ENCODE results near the gene UBALD1. TPM values are rescaled to one million over a fixed set of nuclear protein-coding genes. Genes with fewer than 3 reads are reported as not detected.

The UBALD1 gene
- total and polyA plus RNA-seq, 2 donors (not counting 1 experiment from before 2014, with no cell fraction given): 25.6 to 31.7 TPM

DNA sequence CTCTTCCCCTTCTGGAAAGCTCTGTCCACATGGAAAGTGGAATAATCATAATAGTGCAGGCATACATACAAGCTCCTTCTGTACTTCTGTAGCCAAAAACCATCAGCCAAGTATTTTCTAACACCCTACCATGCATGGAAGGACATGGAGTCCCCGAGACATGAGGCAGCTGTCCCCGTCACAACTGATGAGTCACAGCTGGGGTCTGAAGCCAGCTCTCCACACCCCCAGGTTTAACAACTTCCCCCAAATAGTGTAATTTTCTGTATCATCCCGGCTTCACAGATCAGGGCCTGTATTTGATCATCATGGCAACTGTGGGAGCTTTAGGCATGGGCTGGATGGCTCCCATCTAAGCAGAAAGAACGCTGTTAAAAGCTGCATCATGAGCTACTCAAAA is 42.0 kb downstream of the UBALD1 start:
- Histone ChIP-seq H3K9me3 (ENCODE audit: control extremely low read depth in 1 of 3, control insufficient read depth in 2 of 3, insufficient read depth in 1 of 3, low read length in 2 of 3) (no peaks in the 10 kb centered on the region), H4K20me1 (ENCODE audit: control insufficient read depth, insufficient read depth, low read length, poor library complexity, severe bottlenecking) (no peaks in the 10 kb centered on the region), H3K9ac (ENCODE audit: low read length) (no peak overlapping the region), H3K27me3 (replicated peaks in 1 of 4; ENCODE audit: control extremely low read depth in 1 of 4, control insufficient read depth in 3 of 4, insufficient read depth in 4 of 4, low read length in 3 of 4) (no peaks in the 10 kb centered on the region), H3K4me2 (replicated peaks; ENCODE audit: low read depth, low read length, poor library complexity, severe bottlenecking) (no peak overlapping the region), H3K4me3 (ENCODE audit: control extremely low read depth in 1 of 5, extremely low read depth in 1 of 5, insufficient read depth in 1 of 5, low read depth in 2 of 5, low read length in 4 of 5) (no peak overlapping the region), H3K36me3 (replicated peaks in 1 of 2; ENCODE audit: control extremely low read depth in 1 of 2, control insufficient read depth in 1 of 2, extremely low read depth in 1 of 2, insufficient read depth in 2 of 2, low read length in 1 of 2) (no peaks in the 10 kb centered on the region), H3K4me1 (ENCODE audit: control insufficient read depth in 2 of 2, insufficient read depth in 2 of 2, low read length in 2 of 2) (no peaks in the 10 kb centered on the region), H3K79me2 (ENCODE audit: control insufficient read depth, insufficient read depth, low read length) (no peaks in the 10 kb centered on the region), H2AFZ (ENCODE audit: insufficient read depth, low read depth, low read length, poor library complexity, severe bottlenecking) (no peak overlapping the region), H3K27ac (ENCODE audit: low read length in 2 of 2) (no peak overlapping the region)
- ATAC-seq (ENCODE audit: low read depth): no peak
- no peak for DNase-seq
- H3K4me1 Mint-ChIP-seq: no peaks in the 10 kb centered on the region
- H3K27ac Mint-ChIP-seq: no peak overlapping the region
- CTCF ChIA-PET: interaction anchor here (1.9 kb wide), 1 partner anchor 13 kb away, joined by 9 read pairs; no protein-coding TSS in a partner anchor
- TF ChIP-seq, protein P1, sequence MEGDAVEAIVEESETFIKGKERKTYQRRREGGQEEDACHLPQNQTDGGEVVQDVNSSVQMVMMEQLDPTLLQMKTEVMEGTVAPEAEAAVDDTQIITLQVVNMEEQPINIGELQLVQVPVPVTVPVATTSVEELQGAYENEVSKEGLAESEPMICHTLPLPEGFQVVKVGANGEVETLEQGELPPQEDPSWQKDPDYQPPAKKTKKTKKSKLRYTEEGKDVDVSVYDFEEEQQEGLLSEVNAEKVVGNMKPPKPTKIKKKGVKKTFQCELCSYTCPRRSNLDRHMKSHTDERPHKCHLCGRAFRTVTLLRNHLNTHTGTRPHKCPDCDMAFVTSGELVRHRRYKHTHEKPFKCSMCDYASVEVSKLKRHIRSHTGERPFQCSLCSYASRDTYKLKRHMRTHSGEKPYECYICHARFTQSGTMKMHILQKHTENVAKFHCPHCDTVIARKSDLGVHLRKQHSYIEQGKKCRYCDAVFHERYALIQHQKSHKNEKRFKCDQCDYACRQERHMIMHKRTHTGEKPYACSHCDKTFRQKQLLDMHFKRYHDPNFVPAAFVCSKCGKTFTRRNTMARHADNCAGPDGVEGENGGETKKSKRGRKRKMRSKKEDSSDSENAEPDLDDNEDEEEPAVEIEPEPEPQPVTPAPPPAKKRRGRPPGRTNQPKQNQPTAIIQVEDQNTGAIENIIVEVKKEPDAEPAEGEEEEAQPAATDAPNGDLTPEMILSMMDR (IDR thresholded peaks at IDR 0.05): no peak
- no peak for TF ChIP-seq EZH2 (IDR thresholded peaks at IDR 0.05; ENCODE audit: borderline replicate concordance, insufficient read depth, low read depth, low read length, poor library complexity, severe bottlenecking)
- 38% methylated on average over 4 of the region's 4 CpGs for WGBS (ENCODE audit: insufficient coverage)
- no peak overlapping the region for H3K4me3 Mint-ChIP-seq
- no peaks in the 10 kb centered on the region for H3K9me3 Mint-ChIP-seq (ENCODE audit: insufficient read depth)
- POLR2A ChIA-PET: no interaction called here
- peaks cover 4% of the 10 kb centered on the region for H3K27me3 Mint-ChIP-seq
- intact Hi-C loops (cut with micrococcal nuclease): no loop called here

DNA sequence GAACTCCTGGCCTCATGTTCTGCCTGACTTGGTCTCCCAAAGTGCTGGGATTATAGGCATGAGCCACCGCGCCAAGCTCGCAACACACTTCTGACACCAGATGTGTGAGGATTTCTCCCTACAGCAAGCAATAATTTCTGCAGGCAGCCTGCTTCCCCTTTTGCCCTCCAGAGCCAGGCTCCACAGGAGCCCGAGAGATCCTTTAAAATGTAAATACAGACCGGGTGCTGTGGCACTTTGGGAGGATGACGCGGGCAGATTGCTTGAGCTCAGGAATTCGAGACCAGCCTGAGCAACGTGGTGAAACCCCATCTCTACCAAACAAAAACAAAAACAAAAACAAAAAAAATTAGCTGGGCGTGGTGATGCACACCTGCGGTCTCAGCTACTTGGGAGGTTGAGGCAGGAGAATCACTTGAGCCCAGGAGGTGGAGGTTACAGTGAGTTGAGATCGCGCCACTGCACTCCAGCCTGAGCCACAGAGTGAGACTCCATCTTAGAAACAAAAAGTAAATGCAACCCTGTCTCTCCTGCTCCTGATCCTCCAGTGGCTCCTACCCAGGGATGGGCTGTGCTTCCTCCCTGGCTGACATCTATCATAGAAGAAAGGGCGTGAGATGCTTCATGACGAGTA is 43.9 kb downstream of the UBALD1 start:
- DNase-seq: no peak
- H3K36me3 ChIP-seq (replicated peaks in 1 of 2; ENCODE audit: control extremely low read depth in 1 of 2, control insufficient read depth in 1 of 2, extremely low read depth in 1 of 2, insufficient read depth in 2 of 2, low read length in 1 of 2): no peaks in the 10 kb centered on the region
- no peak overlapping the region for H3K27ac Mint-ChIP-seq

More for the DNA sequence above, 43.9 kb downstream of the UBALD1 start:
- H3K27ac ChIP-seq (ENCODE audit: low read length in 2 of 2): no peak overlapping the region
- ChIA-PET POLR2A (no interaction called here), CTCF (no interaction called here)
- no peak overlapping the region for H3K9ac ChIP-seq (ENCODE audit: low read length)
- Mint-ChIP-seq H3K4me3 (no peak overlapping the region), H3K4me1 (no peaks in the 10 kb centered on the region), H3K27me3 (peaks cover 4% of the 10 kb centered on the region), H3K9me3 (ENCODE audit: insufficient read depth) (no peaks in the 10 kb centered on the region)
- no peaks in the 10 kb centered on the region for H3K79me2 ChIP-seq (ENCODE audit: control insufficient read depth, insufficient read depth, low read length)
- H3K4me2 ChIP-seq (replicated peaks; ENCODE audit: low read depth, low read length, poor library complexity, severe bottlenecking): no peak overlapping the region
- H3K4me3 ChIP-seq (ENCODE audit: control extremely low read depth in 1 of 5, extremely low read depth in 1 of 5, insufficient read depth in 1 of 5, low read depth in 2 of 5, low read length in 4 of 5): no peak overlapping the region
- no peak for ATAC-seq (ENCODE audit: low read depth)
- intact Hi-C loops (cut with micrococcal nuclease): no loop called here
- no peaks in the 10 kb centered on the region for H4K20me1 ChIP-seq (ENCODE audit: control insufficient read depth, insufficient read depth, low read length, poor library complexity, severe bottlenecking)
- TF ChIP-seq, protein P1 (IDR thresholded peaks at IDR 0.05): no peak
- TF ChIP-seq EZH2 (IDR thresholded peaks at IDR 0.05; ENCODE audit: borderline replicate concordance, insufficient read depth, low read depth, low read length, poor library complexity, severe bottlenecking): no peak
- H3K4me1 ChIP-seq (ENCODE audit: control insufficient read depth in 2 of 2, insufficient read depth in 2 of 2, low read length in 2 of 2): no peaks in the 10 kb centered on the region
- H2AFZ ChIP-seq (ENCODE audit: insufficient read depth, low read depth, low read length, poor library complexity, severe bottlenecking): no peak overlapping the region
- 84% methylated on average over 6 of the region's 15 CpGs for WGBS (ENCODE audit: insufficient coverage)
- no peaks in the 10 kb centered on the region for H3K27me3 ChIP-seq (replicated peaks in 1 of 4; ENCODE audit: control extremely low read depth in 1 of 4, control insufficient read depth in 3 of 4, insufficient read depth in 4 of 4, low read length in 3 of 4)
- no peaks in the 10 kb centered on the region for H3K9me3 ChIP-seq (ENCODE audit: control extremely low read depth in 1 of 3, control insufficient read depth in 2 of 3, insufficient read depth in 1 of 3, low read length in 2 of 3)
